GM18951 (cell line): ENCODE measurements around the gene DARS2.
"Not testable (repeated sequence)": the region's sequence is repeated elsewhere in the genome, so short reads cannot be mapped to it uniquely, and the experiment has no call there.

Source experiments
- POLR2A ChIP-seq: IDR thresholded peaks from 4 replicates; pipeline ENCODE4 v1.6.1; 2011; ENCODE audit warnings: mild to moderate bottlenecking; ENCODE audit not compliant: insufficient read length, insufficient read depth; ENCODE audit errors: extremely low read depth
- in situ Hi-C: fragments of 300-500 bp; cut with MboI; formaldehyde crosslinking; loops from one replicate; pipeline ENCODE4 v1.12.0; 2022; ENCODE audit warnings: low sequenced_read_pairs, mixed read lengths, inconsistent platforms; ENCODE audit not compliant: unreplicated experiment

The DARS2 gene

GRCh38 chr1:173865468-173866164 lies 41.1 kb downstream of the DARS2 start:
- in situ Hi-C loops, result no loop called here
- TF ChIP-seq POLR2A, result no peak

- peak; percentile 36 for TF ChIP-seq POLR2A
- in situ Hi-C loops, result no loop called here
These were observed 42.1 kb downstream of the DARS2 start for GRCh38 chr1:173866413-173867115.

- in situ Hi-C loops, result no loop called here
- TF ChIP-seq POLR2A, result no peak
These were observed 42.8 kb downstream of the DARS2 start for GRCh38 chr1:173867141-173867752.

- peak; percentile 100 for TF ChIP-seq POLR2A
- in situ Hi-C loops, result no loop called here
These were observed 43.3 kb downstream of the DARS2 start, which contains the start of gene GAS5 for GRCh38 chr1:173867753-173868265. Gene GAS5 (minus strand): TSS chr1:173867989.

- peak; percentile 40 for TF ChIP-seq POLR2A
These were observed 44.0 kb downstream of the DARS2 start, which contains the start of gene ZBTB37 for GRCh38 chr1:173868266-173869020. Gene ZBTB37 (plus strand): TSS chr1:173868380. CDS start chr1:173870226, 1,846 bp downstream.

GRCh38 chr1:173869021-173869359 lies 44.5 kb downstream of the DARS2 start:
- TF ChIP-seq POLR2A, result no peak
- in situ Hi-C loops, result no loop called here

More at GRCh38 chr1:173868266-173869020, 44.0 kb downstream of the DARS2 start, which contains the start of gene ZBTB37:
- in situ Hi-C loops, result no loop called here

GRCh38 chr1:173870252-173871075 lies 46.0 kb downstream of the DARS2 start:
- in situ Hi-C loops, result no loop called here

GRCh38 chr1:173871091-173871490 lies 46.6 kb downstream of the DARS2 start:
- in situ Hi-C loops, result no loop called here

More at GRCh38 chr1:173870252-173871075, 46.0 kb downstream of the DARS2 start:
- peak; percentile 40 for TF ChIP-seq POLR2A

GRCh38 chr1:173871500-173871899 lies 47.0 kb downstream of the DARS2 start:
- no peak for TF ChIP-seq POLR2A
- in situ Hi-C loops, result no loop called here

More at GRCh38 chr1:173871091-173871490, 46.6 kb downstream of the DARS2 start:
- TF ChIP-seq POLR2A, result no peak

GRCh38 chr1:173876732-173877131 lies 52.3 kb downstream of the DARS2 start:
- no peak for TF ChIP-seq POLR2A
- in situ Hi-C loops, result no loop called here

GRCh38 chr1:173878251-173878650 lies 53.8 kb downstream of the DARS2 start:
- in situ Hi-C loops, result no loop called here

GRCh38 chr1:173881117-173881516 lies 56.6 kb downstream of the DARS2 start:
- in situ Hi-C loops, result not testable (repeated sequence)

More at GRCh38 chr1:173878251-173878650, 53.8 kb downstream of the DARS2 start:
- no peak for TF ChIP-seq POLR2A
